Endometrial microvascular endothelial cells (primary cell): ENCODE measurements around the gene GPD2. TPM values are rescaled to one million over a fixed set of nuclear protein-coding genes. Genes with fewer than 3 reads are reported as not detected.

Source experiments
- in situ Hi-C: cut with HindIII; loops from 2 replicates; pipeline ENCODE4 v1.10.0; 2017; ENCODE audit warnings: low sequenced_read_pairs, low pct_unique_long_range_greater_than_20kb; ENCODE audit errors: inconsistent ontology term
- total RNA-seq: library from RNA; depleted of rRNA; stranded (reverse); fragments of >200 nt; gene quantifications from one replicate; pipeline ENCODE4 v1.2.3, GENCODE V29; 2015; ENCODE audit errors: inconsistent ontology term

The GPD2 gene
- total RNA-seq, 1 donor from 2014 or later = 36.3 TPM

DNA sequence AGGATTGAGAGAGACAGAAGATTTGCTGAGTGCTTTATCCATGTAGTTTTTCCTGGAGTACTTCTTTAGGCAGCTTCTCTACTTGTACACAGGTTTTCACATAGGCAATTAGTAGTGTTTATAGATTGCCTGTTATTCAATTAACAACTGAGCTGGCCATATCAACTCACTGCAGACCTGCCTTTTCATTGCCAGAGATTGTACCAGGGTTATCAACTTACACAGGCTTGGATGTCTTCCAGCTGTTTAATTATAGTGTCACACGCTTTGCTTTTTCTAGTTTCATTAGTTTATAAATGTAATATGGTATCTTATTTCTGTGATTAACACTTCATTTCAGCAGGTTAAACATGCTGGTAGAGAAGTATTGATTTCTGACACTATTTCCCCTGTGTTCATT is 125.9 kb downstream of the GPD2 start:
- in situ Hi-C loops = no loop called here

GRCh38 chr2:156563994-156564753 is 128.0 kb downstream of the GPD2 start:
- in situ Hi-C loops = no loop called here

GRCh38 chr2:156565066-156565710 is 129.0 kb downstream of the GPD2 start:
- in situ Hi-C loops = no loop called here

GRCh38 chr2:156573710-156574109 is 137.5 kb downstream of the GPD2 start:
- in situ Hi-C loops = no loop called here

DNA sequence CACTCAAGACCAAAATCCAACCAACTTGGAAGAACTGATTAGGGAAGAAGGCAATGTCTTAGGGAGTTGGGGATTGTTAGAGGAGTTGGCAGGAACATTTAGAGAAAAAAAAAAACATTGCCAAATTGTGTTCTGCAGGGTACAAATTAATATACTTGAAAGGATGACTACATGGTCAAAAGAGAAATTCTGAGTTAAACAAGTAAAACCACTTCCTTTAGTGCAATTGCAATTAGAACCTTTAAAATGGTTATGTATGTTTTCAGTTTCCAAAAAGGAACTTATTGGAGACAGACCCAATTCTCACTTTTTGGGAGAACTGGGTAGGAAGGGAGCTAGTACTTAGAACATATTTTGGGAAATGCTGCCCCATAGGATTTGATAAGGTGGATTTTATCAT is 137.9 kb downstream of the GPD2 start:
- in situ Hi-C loops = no loop called here

GRCh38 chr2:156576005-156576404 is 139.8 kb downstream of the GPD2 start:
- in situ Hi-C loops = loop anchor here (25.0 kb wide), 1 partner anchor 239 kb away; the partner anchor contains the start of gene NR4A2

DNA sequence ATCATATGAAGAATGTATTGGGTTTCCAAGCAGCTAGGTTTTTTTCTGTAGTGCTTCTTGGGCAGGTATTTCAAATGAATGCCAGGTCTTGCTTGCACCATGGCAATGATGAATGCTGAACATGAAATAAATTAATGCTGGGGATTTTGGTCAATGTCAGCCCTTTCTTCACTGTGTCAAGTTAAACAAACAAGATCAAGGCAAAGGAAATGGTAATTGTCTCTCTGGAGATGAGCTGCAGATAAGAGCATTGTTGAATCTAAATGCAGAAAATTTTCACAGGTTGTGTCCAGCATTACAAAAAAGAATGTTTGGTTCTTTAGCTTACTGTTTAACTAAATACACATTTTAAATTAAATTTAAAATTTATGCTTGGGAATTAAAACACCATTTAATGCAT is 144.3 kb downstream of the GPD2 start:
- in situ Hi-C loops = loop anchor here (25.0 kb wide), 1 partner anchor 243 kb away; the partner anchor contains the start of gene NR4A2

- in situ Hi-C loops = loop anchor here (25.0 kb wide), 1 partner anchor 244 kb away; the partner anchor contains the start of gene NR4A2
These were observed 145.1 kb downstream of the GPD2 start for GRCh38 chr2:156581280-156581679.

DNA sequence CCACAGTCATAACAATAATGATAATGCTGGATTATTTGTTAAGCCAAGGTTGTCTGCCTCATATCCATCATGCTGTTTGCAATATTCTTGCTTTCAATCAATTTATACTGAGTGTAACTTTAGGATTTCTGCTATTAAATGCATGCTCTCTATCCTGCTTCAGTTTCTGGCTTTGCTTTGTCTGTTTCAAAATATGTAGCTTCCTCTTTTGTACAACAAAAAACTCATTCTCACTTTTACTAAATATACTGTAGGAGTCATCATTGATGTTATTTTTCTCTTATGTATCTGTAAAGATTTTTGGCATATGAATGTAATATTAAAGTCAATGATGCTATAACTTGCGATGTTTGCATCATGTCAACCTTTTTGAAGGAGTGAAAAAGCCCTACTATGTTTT is 149.3 kb downstream of the GPD2 start:
- in situ Hi-C loops = loop anchor here (25.0 kb wide), 1 partner anchor 248 kb away; the partner anchor contains the start of gene NR4A2

DNA sequence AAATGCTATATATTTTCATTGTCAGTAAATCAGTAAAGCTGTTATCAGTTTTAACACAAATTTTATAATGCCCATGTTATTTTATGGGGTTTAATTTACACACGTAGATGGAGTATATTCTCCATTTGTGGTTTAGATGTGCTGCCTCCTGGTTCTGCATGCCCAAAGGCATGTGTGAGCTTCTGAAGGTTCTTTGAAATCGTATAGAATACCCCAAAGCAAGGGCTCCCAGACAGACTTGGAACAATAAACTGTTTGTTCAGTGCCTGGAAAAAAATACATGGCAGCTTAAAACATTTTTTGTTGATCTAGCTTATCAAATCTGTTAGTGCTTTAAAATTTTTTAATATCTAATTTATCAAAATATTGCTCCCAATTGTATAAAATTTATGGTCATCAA is 150.4 kb downstream of the GPD2 start:
- in situ Hi-C loops = loop anchor here (25.0 kb wide), 1 partner anchor 249 kb away; the partner anchor contains the start of gene NR4A2

GRCh38 chr2:156589381-156590079 is 153.4 kb downstream of the GPD2 start:
- in situ Hi-C loops = loop anchor here (25.0 kb wide), 1 partner anchor 252 kb away; the partner anchor contains the start of gene NR4A2

GRCh38 chr2:156590085-156590739 is 154.0 kb downstream of the GPD2 start:
- in situ Hi-C loops = loop anchor here (25.0 kb wide), 1 partner anchor 253 kb away; the partner anchor contains the start of gene NR4A2

- in situ Hi-C loops = loop anchor here (25.0 kb wide), 1 partner anchor 256 kb away; the partner anchor contains the start of gene NR4A2
These were observed 156.8 kb downstream of the GPD2 start for GRCh38 chr2:156592809-156593593.

DNA sequence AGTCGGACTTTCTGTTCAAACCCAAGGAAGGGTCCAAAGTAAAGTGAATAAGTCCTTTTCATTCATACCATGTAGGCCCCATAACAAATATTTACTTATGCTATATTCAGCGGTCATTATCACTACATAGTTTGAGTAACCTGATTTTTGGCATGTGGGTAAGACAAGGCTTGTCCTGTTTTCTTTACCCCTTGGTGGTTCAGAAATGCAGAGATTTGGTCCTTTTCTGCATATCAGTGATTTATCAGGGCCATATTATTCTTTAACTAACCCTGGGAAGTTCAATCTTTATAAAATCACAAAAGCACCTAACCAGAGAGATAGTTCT is 157.4 kb downstream of the GPD2 start:
- in situ Hi-C loops = loop anchor here (25.0 kb wide), 1 partner anchor 256 kb away; the partner anchor contains the start of gene NR4A2

DNA sequence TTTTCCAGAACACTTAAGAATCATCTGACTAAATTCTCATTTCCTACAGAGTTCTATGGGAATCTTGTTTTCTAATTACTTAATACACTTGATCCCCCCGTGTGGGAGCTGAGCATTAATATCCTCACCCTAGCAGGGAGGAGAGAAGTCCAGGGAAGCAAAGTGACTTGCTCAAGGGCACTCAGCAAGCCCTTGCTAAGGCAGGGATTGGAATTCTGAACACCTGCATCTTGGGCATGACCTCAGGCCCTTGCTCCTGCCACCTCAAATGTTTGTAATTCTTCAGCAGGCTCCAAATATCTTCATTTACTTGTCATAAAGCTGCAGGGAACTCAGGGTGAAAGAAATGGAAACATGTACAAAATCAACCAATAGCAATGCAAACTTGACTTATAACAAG is 162.4 kb downstream of the GPD2 start:
- in situ Hi-C loops = loop anchor here (25.0 kb wide), 1 partner anchor 261 kb away; the partner anchor contains the start of gene NR4A2

- in situ Hi-C loops = no loop called here
These were observed 164.0 kb downstream of the GPD2 start for GRCh38 chr2:156600196-156600595.

GRCh38 chr2:156601855-156602551 is 165.8 kb downstream of the GPD2 start:
- in situ Hi-C loops = no loop called here

DNA sequence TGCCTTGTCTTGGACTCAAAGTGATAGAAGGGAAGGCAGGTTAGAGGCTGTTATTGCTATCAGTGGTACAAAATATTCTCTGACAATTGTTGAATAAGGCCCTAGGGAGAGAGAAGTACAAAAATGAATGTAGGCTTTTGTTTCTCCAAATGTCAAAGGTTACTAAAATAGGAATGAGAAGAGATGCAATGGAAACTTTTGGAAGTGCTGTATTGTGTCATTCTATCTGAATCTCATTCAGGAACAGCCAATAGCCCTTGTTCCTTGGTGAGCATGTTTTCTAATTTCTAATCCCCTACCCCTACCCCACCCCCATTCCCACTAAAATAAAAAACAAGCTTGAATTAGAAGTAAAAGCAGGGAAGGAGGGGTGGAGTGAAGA is 166.4 kb downstream of the GPD2 start:
- in situ Hi-C loops = no loop called here
